Ovary (tissue), 3 donors: Measurements from ENCODE around the gene METTL18.
"Not testable (repeated sequence)": the region's sequence is repeated elsewhere in the genome, so short reads cannot be mapped to it uniquely, and the experiment has no call there.

ENCODE experiments used
- CTCF ChIP-seq, 3 donors: fragments of 450-650 bp in 2 of 3; fragments of 200-600 bp in 1 of 3; IDR thresholded peaks; one replicate each; pipeline versions ENCODE4 v1.5.1 to v1.8.0; 2016 to 2022; ENCODE audit warnings: antibody characterized with exemption in 3 of 3, mild to moderate bottlenecking in 1 of 3
- POLR2A ChIP-seq: fragments of 450-650 bp; IDR thresholded peaks from one replicate; pipeline ENCODE4 v1.6.1; 2017; ENCODE audit warnings: antibody characterized with exemption, mild to moderate bottlenecking, moderate library complexity
- donor health status: DM: no; HTN: no; CAD: no.

- not testable (repeated sequence) for TF ChIP-seq CTCF (IDR thresholded peaks at IDR 0.05); POLR2A
These were observed 16.8 kb upstream of the METTL18 start for GRCh38 chr1:169811418-169812035.
